ENCODE results near the gene C11orf52.

- no peak for TF ChIP-seq POLR2AphosphoS5 (IDR thresholded peaks at IDR 0.05)
- no peak for TF ChIP-seq CTCF (IDR thresholded peaks at IDR 0.05)
- TF ChIP-seq POLR2A (IDR thresholded peaks at IDR 0.05) = no peak
Observed at GRCh38 chr11:111949519-111950426, 31.1 kb downstream of the C11orf52 start.

Measured in suprapubic skin (tissue), 4 donors.